DOHH2 (cell line): ENCODE measurements around the gene GMPPA.
A peak's percentile ranks its signal among the peaks of the same experiment; 100 is the strongest.

ENCODE experiments used
- H3F3A ChIP-seq: fragments of 200-600 bp; sonication (generic), shearing (Covaris generic); 2 replicates; pipeline ENCODE4 v1.6.0; 2016; ENCODE audit warnings: antibody characterized with exemption, mild to moderate bottlenecking; ENCODE audit not compliant: control insufficient read depth, insufficient read depth
- H3K27ac ChIP-seq: fragments of 200-600 bp; sonication (generic); 2 replicates; pipeline ENCODE4 v1.5.1; 2014; ENCODE audit warnings: low read depth, mild to moderate bottlenecking, low read length, moderate library complexity
- H3K27me3 ChIP-seq: fragments of 200-600 bp; sonication (generic); 2 replicates; pipeline ENCODE4 v1.6.1; 2014; ENCODE audit warnings: mild to moderate bottlenecking, low read length, mixed read lengths; ENCODE audit not compliant: control insufficient read depth
- H3K36me3 ChIP-seq: fragments of 200-600 bp; sonication (generic); 2 replicates; pipeline ENCODE4 v1.6.1; 2014; ENCODE audit warnings: mild to moderate bottlenecking, low read length, moderate library complexity, mixed read lengths; ENCODE audit not compliant: control insufficient read depth
- H3K4me1 ChIP-seq: fragments of 200-600 bp; sonication (generic); 2 replicates; pipeline ENCODE4 v1.6.1; 2014; ENCODE audit warnings: mild to moderate bottlenecking, low read length, mixed read lengths; ENCODE audit not compliant: control insufficient read depth
- H3K4me2 ChIP-seq: fragments of 200-600 bp; sonication (generic); 2 replicates; pipeline ENCODE4 v1.6.0; 2014; ENCODE audit warnings: mild to moderate bottlenecking, low read length, moderate library complexity
- H3K4me3 ChIP-seq: fragments of 200-600 bp; sonication (generic); 2 replicates; pipeline ENCODE4 v1.5.1; 2014; ENCODE audit warnings: mild to moderate bottlenecking, low read length, mixed read lengths
- H3K79me2 ChIP-seq: fragments of 200-600 bp; sonication (generic); 2 replicates; pipeline ENCODE4 v1.6.1; 2014; ENCODE audit warnings: mild to moderate bottlenecking, low read length, mixed read lengths; ENCODE audit not compliant: control insufficient read depth
- H3K9me2 ChIP-seq: fragments of 200-600 bp; sonication (generic); replicated peaks from 2 replicates; pipeline ENCODE4 v1.6.1; 2014; ENCODE audit warnings: mild to moderate bottlenecking, low read length, mixed read lengths; ENCODE audit not compliant: control insufficient read depth
- H3K9me3 ChIP-seq: fragments of 200-600 bp; sonication (generic); 2 replicates; pipeline ENCODE4 v1.6.1; 2014; ENCODE audit warnings: antibody characterized with exemption, low read length, mixed read lengths; ENCODE audit not compliant: control insufficient read depth, insufficient read depth
- H4K20me1 ChIP-seq: fragments of 200-600 bp; sonication (generic); 2 replicates; pipeline ENCODE4 v1.6.0; 2014; ENCODE audit warnings: low read depth, mild to moderate bottlenecking, antibody characterized with exemption, low read length, moderate library complexity; ENCODE audit not compliant: control insufficient read depth, insufficient read depth
- CTCF ChIP-seq: fragments of 200-600 bp; sonication (generic); IDR thresholded peaks from one replicate; pipeline ENCODE4 v1.5.1; 2014; ENCODE audit warnings: antibody characterized with exemption, mild to moderate bottlenecking, low read depth, low read length; ENCODE audit not compliant: poor library complexity, severe bottlenecking
- EZH2phosphoT487 ChIP-seq: fragments of 200-600 bp; sonication (generic); IDR thresholded peaks from 2 replicates; pipeline ENCODE4 v1.6.1; 2017; ENCODE audit warnings: borderline replicate concordance, mild to moderate bottlenecking, antibody characterized with exemption, low read length, moderate library complexity, mixed read lengths

The GMPPA gene

GRCh38 chr2:219460424-219460926 lies 38.2 kb upstream of the GMPPA start:
- Histone ChIP-seq H3K79me2 (no peaks in the 10 kb centered on the region), H4K20me1 (no peaks in the 10 kb centered on the region), H3K27ac (no peak overlapping the region), H3K36me3 (no peaks in the 10 kb centered on the region), H3K27me3 (no peaks in the 10 kb centered on the region), H3F3A (no peaks in the 10 kb centered on the region), H3K4me3 (no peak overlapping the region), H3K9me3 (no peaks in the 10 kb centered on the region), H3K4me1 (peaks cover 7% of the 10 kb centered on the region), H3K9me2 (no peaks in the 10 kb centered on the region), H3K4me2 (no peak overlapping the region)
- no peak for TF ChIP-seq CTCF
- TF ChIP-seq EZH2phosphoT487: no peak

- no peaks in the 10 kb centered on the region for H4K20me1 ChIP-seq
- H3K79me2 ChIP-seq: no peaks in the 10 kb centered on the region
- TF ChIP-seq EZH2phosphoT487 (no peak), CTCF (no peak)
- no peaks in the 10 kb centered on the region for H3K9me3 ChIP-seq
- peaks cover 7% of the 10 kb centered on the region for H3K4me1 ChIP-seq
- H3K36me3 ChIP-seq: no peaks in the 10 kb centered on the region
- H3K4me3 ChIP-seq: no peak overlapping the region
- no peaks in the 10 kb centered on the region for H3K27me3 ChIP-seq
- peak overlapping the region; percentile 26; the same call in 1 of the 2 replicates for H3K4me2 ChIP-seq
- no peaks in the 10 kb centered on the region for H3F3A ChIP-seq
- no peaks in the 10 kb centered on the region for H3K9me2 ChIP-seq
- H3K27ac ChIP-seq: no peak overlapping the region
Measured at GRCh38 chr2:219461047-219461514, 37.6 kb upstream of the GMPPA start.

GRCh38 chr2:219461669-219462068 lies 37.0 kb upstream of the GMPPA start:
- Histone ChIP-seq H4K20me1 (no peaks in the 10 kb centered on the region), H3K36me3 (no peaks in the 10 kb centered on the region), H3K4me3 (no peak overlapping the region), H3K27me3 (no peaks in the 10 kb centered on the region), H3K4me2 (no peak overlapping the region), H3K79me2 (no peaks in the 10 kb centered on the region), H3K27ac (no peak overlapping the region), H3F3A (no peaks in the 10 kb centered on the region), H3K9me2 (no peaks in the 10 kb centered on the region), H3K9me3 (no peaks in the 10 kb centered on the region), H3K4me1 (peaks cover 7% of the 10 kb centered on the region)
- TF ChIP-seq CTCF (no peak), EZH2phosphoT487 (no peak)
